GM12892 (cell line): ENCODE measurements around the gene PHAF1.
"Not testable (repeated sequence)": the region's sequence is repeated elsewhere in the genome, so short reads cannot be mapped to it uniquely, and the experiment has no call there.

Source experiments
- DNase-seq: peaks from one replicate; pipeline ENCODE4 v3.0.0; 2011; ENCODE audit not compliant: insufficient read length
- FAIRE-seq: peaks from 2 replicates; lab custom pipeline; 2011; peaks lifted over from hg19 to GRCh38; lab: Jason Lieb, UNC
- POLR2A ChIP-seq: IDR thresholded peaks from 2 replicates; pipeline ENCODE4 v1.6.1; 2011; ENCODE audit warnings: low read depth, low read length, control low read depth
- POLR2AphosphoS5 ChIP-seq: IDR thresholded peaks from 2 replicates; pipeline ENCODE4 v1.6.1; 2011; ENCODE audit warnings: low read depth, low read length, control low read depth
- TAF1 ChIP-seq: IDR thresholded peaks from 2 replicates; pipeline ENCODE4 v1.6.1; 2011; ENCODE audit warnings: low read depth, mild to moderate bottlenecking, control low read depth, low read length, borderline replicate concordance

PHAF1 gene

DNA sequence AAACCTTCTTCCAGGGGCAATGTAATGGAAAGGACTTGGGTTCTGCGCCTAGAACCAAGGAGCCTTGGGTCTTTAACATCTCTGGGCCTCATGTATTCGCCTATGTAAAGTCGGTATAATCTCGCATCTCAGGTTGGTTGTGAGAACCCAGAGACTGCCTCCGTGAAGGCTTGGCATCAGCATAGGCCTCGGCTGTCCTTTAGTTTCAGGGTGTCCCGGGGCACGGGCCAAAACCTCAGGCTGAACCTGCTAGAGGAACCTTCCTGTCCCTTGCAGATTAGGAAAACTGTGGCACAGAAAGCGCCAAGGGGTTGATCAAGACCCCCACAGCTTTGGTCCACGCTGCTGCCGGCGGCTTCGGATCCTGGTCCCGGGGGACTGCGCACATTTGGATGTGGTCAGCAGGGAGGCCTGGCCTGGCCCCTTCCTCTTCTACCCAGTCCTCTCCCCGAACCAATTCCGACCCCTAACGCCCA is 772 bp upstream of the PHAF1 start:
- TF ChIP-seq TAF1 (no peak), POLR2A (no peak), POLR2AphosphoS5 (no peak)
- no peak for FAIRE-seq
- DNase-seq = no peak

DNA sequence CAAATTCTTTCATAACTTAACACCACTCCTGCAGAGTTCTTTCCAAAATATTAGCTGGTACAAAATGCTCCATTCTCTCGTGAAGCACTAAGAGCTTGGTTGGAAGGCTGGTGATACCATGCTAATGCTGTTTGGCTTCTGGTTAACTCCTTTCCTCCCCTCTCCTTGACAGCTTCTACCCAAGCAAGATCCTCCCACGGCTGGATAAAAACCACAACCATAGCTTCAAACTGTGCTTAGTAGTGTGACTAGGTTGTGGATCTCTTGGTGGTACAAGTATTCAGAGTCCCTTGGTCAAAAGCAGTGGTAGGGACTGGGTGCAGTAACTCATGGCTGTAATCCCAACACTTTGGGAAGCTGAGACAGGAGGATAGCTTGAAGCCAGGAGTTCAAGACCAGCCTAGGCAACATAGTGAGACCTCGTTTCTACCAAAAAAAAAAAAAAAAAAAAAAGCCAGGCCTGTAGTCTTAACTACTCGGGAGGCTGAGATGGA is 2.3 kb downstream of the PHAF1 start:
- no peak for TF ChIP-seq POLR2A
- no peak for TF ChIP-seq TAF1
- no peak for TF ChIP-seq POLR2AphosphoS5
- DNase-seq (no peak), FAIRE-seq (no peak)

GRCh38 chr16:67112591-67113399 is 3.1 kb downstream of the PHAF1 start:
- FAIRE-seq = no peak
- DNase-seq = no peak
- TF ChIP-seq POLR2A (no peak), TAF1 (no peak), POLR2AphosphoS5 (no peak)

DNA sequence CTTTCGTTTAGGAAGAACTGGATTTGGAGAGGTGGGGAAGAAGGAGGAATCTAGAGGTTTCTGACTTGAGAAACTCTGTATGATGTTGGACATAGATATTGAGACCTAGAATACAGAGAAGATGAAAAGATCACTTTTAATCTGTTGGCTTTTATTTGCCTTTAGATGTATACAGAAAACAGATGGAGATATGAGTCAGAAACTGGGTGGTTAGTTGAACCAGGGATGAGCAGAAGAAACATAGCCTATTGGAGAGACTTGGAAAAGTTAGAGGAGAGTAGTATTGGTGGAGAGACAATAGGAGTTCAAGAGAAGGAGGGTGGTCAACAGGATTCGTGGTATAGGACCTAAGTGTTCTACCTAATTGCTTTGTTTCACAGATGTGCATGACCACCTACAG is 5.1 kb downstream of the PHAF1 start:
- no peak for TF ChIP-seq POLR2AphosphoS5
- no peak for TF ChIP-seq POLR2A
- no peak for TF ChIP-seq TAF1
- no peak for FAIRE-seq
- no peak for DNase-seq

- TF ChIP-seq POLR2AphosphoS5 (no peak), POLR2A (no peak), TAF1 (no peak)
- FAIRE-seq = no peak
- DNase-seq = no peak
These were observed 5.9 kb downstream of the PHAF1 start for GRCh38 chr16:67115639-67116038.

DNA sequence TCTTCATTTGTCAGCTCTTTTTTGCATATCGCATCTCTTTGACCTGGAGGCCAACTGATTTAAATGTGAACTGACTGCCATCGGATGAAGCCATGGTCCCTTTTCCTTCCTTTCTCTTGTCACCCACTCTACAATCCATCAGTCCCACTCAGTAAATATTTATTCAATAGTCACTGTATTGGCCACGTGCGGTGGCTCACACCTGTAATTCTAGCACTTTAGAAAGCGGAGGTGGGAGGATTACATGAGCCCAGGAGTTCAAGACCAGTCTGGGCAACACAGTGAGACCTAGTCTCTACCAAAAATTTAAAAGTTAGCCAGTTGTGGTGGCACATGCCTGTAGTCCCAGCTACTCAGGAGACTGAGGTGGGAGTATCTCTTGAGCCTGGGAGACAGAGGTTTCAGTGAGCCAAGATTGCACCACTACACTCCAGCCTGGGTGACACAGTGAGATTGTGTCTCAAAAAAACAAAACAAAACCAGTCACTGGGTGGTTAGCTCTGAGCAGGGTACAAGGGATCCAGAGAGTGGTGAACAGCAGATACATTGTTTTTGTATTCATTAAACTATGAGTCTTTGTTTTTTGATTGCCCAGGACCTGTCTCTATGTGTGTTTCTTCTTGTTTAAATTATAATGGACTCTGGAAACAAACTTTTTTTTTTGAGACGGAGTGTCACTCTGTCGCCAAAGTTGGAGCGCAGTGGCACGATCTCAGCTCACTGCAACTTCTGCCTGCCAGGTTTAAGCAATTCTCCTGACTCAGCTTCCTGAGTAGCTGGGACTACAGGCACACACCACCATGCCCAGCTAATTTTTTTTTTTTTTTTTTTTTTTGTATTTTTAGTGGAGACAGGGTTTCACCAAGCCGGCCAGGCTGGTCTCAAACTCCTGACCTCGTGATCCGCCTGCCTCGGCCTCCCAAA is 6.9 kb downstream of the PHAF1 start:
- TF ChIP-seq POLR2AphosphoS5 (no peak), TAF1 (no peak), POLR2A (no peak)
- DNase-seq (no peak), FAIRE-seq (no peak)

GRCh38 chr16:67117716-67118115 is 8.0 kb downstream of the PHAF1 start:
- FAIRE-seq (no peak), DNase-seq (no peak)
- TF ChIP-seq TAF1 (no peak), POLR2AphosphoS5 (no peak), POLR2A (no peak)

DNA sequence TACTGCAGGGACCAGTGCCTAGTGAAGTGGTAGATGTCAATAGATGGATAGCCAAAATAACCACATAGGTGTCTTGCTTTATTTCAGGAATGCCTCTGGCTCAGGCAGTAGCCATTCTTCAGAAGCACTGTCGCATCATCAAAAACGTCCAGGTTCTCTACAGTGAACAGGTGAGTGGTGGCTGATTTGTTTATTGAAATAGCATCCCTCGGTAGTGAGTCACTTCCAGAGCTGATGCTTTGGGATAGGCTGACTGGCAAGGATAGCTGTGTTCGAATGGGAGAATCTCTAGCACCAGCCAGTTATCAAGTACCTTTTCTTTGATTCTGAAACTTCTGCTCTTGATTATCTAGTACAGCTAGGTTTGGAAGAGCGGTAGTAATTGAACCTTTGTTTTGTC is 10.3 kb downstream of the PHAF1 start:
- FAIRE-seq (no peak), DNase-seq (no peak)
- TF ChIP-seq POLR2A = no peak
- TF ChIP-seq POLR2AphosphoS5 = no peak
- no peak for TF ChIP-seq TAF1

- DNase-seq, FAIRE-seq: not testable (repeated sequence)
These were observed 13.1 kb downstream of the PHAF1 start for GRCh38 chr16:67122799-67123198.

- DNase-seq = no peak
- FAIRE-seq = no peak
- TF ChIP-seq POLR2AphosphoS5 (no peak), TAF1 (no peak), POLR2A (no peak)
These were observed 18.7 kb downstream of the PHAF1 start for GRCh38 chr16:67128417-67128816.

- FAIRE-seq (no peak), DNase-seq (no peak)
- TF ChIP-seq POLR2AphosphoS5 = no peak
- no peak for TF ChIP-seq POLR2A
- TF ChIP-seq TAF1 = no peak
These were observed 19.1 kb downstream of the PHAF1 start for GRCh38 chr16:67128887-67129286.

GRCh38 chr16:67129422-67129821 is 19.7 kb downstream of the PHAF1 start:
- no peak for DNase-seq
- no peak for FAIRE-seq
- TF ChIP-seq POLR2A = no peak
- no peak for TF ChIP-seq TAF1
- TF ChIP-seq POLR2AphosphoS5 = no peak

- TF ChIP-seq POLR2A (no peak), POLR2AphosphoS5 (no peak), TAF1 (no peak)
- DNase-seq (no peak), FAIRE-seq (no peak)
These were observed 27.9 kb downstream of the PHAF1 start for GRCh38 chr16:67137605-67138004.
